HEK293 (cell line): Measurements from ENCODE around the gene PKIB.

Experiments used
- CTCF ChIA-PET: fragments of 350-600 bp; formaldehyde crosslinking; extraction: SDS; loops from one replicate; lab custom pipeline; 2021; ENCODE audit warnings: antibody characterized with exemption; lab: Yijun Ruan, JAX
- POLR2A ChIA-PET: fragments of 300-600 bp; formaldehyde crosslinking; extraction: SDS; loops from one replicate; lab custom pipeline; 2020; ENCODE audit warnings: antibody characterized with exemption, inconsistent platforms; lab: Yijun Ruan, JAX
- H3K27ac ChIP-seq: fragments of 200-500 bp; sonication (Bioruptor generic); 2 replicates; pipeline ENCODE4 v1.5.1; 2014; ENCODE audit warnings: low read depth, low read length, control low read depth, inconsistent platforms; ENCODE audit errors: extremely low read depth
- H3K36me3 ChIP-seq, 2 experiments: fragments of 200-500 bp in 1 of 2; sonication (Bioruptor generic) in 1 of 2; 1 replicate in 1 of 2; 2 replicates in 1 of 2; pipeline ENCODE4 v1.5.1; 2014 to 2017; ENCODE audit warnings: inconsistent platforms in 2 of 2, low read length in 2 of 2; ENCODE audit not compliant: control insufficient read depth in 2 of 2, insufficient read depth in 1 of 2
- H3K4me1 ChIP-seq: fragments of 200-500 bp; sonication (Bioruptor generic); 2 replicates; pipeline ENCODE4 v1.5.1; 2014; ENCODE audit warnings: mild to moderate bottlenecking, low read length, inconsistent platforms; ENCODE audit not compliant: control insufficient read depth, insufficient read depth
- H3K4me3 ChIP-seq: 2 replicates; pipeline ENCODE4 v1.5.1; 2011; ENCODE audit warnings: low read depth, mild to moderate bottlenecking, control low read depth, low read length, moderate library complexity
- H3K9me3 ChIP-seq: fragments of 200-500 bp; sonication (Bioruptor generic); 2 replicates; pipeline ENCODE4 v1.5.1; 2014; ENCODE audit warnings: low read depth, low read length, inconsistent platforms; ENCODE audit not compliant: control insufficient read depth, insufficient read depth
- EGR2 ChIP-seq: fragments of 450-650 bp; formaldehyde crosslinking; IDR thresholded peaks from 2 replicates; pipeline ENCODE4 v1.5.1; 2016; ENCODE audit warnings: low read depth, missing biosample characterization, missing genetic modification characterization
- FEZF1 ChIP-seq: fragments of 450-650 bp; formaldehyde crosslinking; IDR thresholded peaks from 2 replicates; pipeline ENCODE4 v1.5.1; 2016; ENCODE audit warnings: missing biosample characterization, missing genetic modification characterization
- IKZF3 ChIP-seq: fragments of 450-650 bp; IDR thresholded peaks from 2 replicates; pipeline ENCODE4 v1.5.0; 2018; ENCODE audit warnings: missing biosample characterization, mild to moderate bottlenecking, missing genetic modification characterization, moderate library complexity
- OVOL3 ChIP-seq: fragments of 450-650 bp; formaldehyde crosslinking; IDR thresholded peaks from 2 replicates; pipeline ENCODE4 v1.5.1; 2016; ENCODE audit warnings: missing biosample characterization, missing genetic modification characterization
- SALL2 ChIP-seq: fragments of 450-650 bp; formaldehyde crosslinking; IDR thresholded peaks from 2 replicates; pipeline ENCODE4 v1.5.0; 2017; ENCODE audit warnings: missing biosample characterization, mild to moderate bottlenecking, missing genetic modification characterization, borderline replicate concordance
- SCRT1 ChIP-seq: fragments of 450-650 bp; formaldehyde crosslinking; IDR thresholded peaks from 2 replicates; pipeline ENCODE4 v1.5.1; 2016; ENCODE audit warnings: missing biosample characterization, missing genetic modification characterization, borderline replicate concordance
- SETDB1 ChIP-seq: IDR thresholded peaks from one replicate; pipeline ENCODE4 v1.6.1; 2017; ENCODE audit warnings: mild to moderate bottlenecking, low read length, moderate library complexity, mixed read lengths; ENCODE audit not compliant: insufficient read length
- SP7 ChIP-seq: fragments of 450-650 bp; formaldehyde crosslinking; IDR thresholded peaks from 2 replicates; pipeline ENCODE4 v1.5.1; 2016; ENCODE audit warnings: missing biosample characterization, missing genetic modification characterization
- TRIM28 ChIP-seq: IDR thresholded peaks from 2 replicates; pipeline ENCODE4 v1.6.1; 2011; ENCODE audit warnings: low read length, control low read depth, borderline replicate concordance
- YY1 ChIP-seq: fragments of 450-650 bp; formaldehyde crosslinking; IDR thresholded peaks from 2 replicates; pipeline ENCODE4 v1.5.1; 2018; ENCODE audit warnings: missing biosample characterization, missing genetic modification characterization
- ZBTB20 ChIP-seq: fragments of 450-650 bp; formaldehyde crosslinking; IDR thresholded peaks from 2 replicates; pipeline ENCODE4 v1.5.1; 2016; ENCODE audit warnings: missing biosample characterization, missing genetic modification characterization
- ZNF114 ChIP-seq: fragments of 450-650 bp; formaldehyde crosslinking; IDR thresholded peaks from 2 replicates; pipeline ENCODE4 v1.5.0; 2017; ENCODE audit warnings: missing biosample characterization, missing genetic modification characterization
- ZNF157 ChIP-seq: fragments of 450-650 bp; formaldehyde crosslinking; IDR thresholded peaks from 2 replicates; pipeline ENCODE4 v1.5.1; 2016; ENCODE audit warnings: missing biosample characterization, missing genetic modification characterization
- ZNF16 ChIP-seq: fragments of 450-650 bp; formaldehyde crosslinking; IDR thresholded peaks from 2 replicates; pipeline ENCODE4 v1.5.1; 2016; ENCODE audit warnings: low read depth, missing biosample characterization, missing genetic modification characterization
- ZNF184 ChIP-seq: fragments of 450-650 bp; IDR thresholded peaks from 2 replicates; pipeline ENCODE4 v1.5.1; 2018; ENCODE audit warnings: missing biosample characterization, mild to moderate bottlenecking, missing genetic modification characterization
- ZNF202 ChIP-seq: fragments of 450-650 bp; formaldehyde crosslinking; IDR thresholded peaks from 2 replicates; pipeline ENCODE4 v1.5.1; 2016; ENCODE audit warnings: missing biosample characterization, missing genetic modification characterization, borderline replicate concordance
- ZNF24 ChIP-seq: fragments of 450-650 bp; formaldehyde crosslinking; IDR thresholded peaks from 2 replicates; pipeline ENCODE4 v1.5.1; 2016; ENCODE audit warnings: missing biosample characterization, missing genetic modification characterization
- ZNF248 ChIP-seq: fragments of 450-650 bp; formaldehyde crosslinking; IDR thresholded peaks from 2 replicates; pipeline ENCODE4 v1.5.1; 2017; ENCODE audit warnings: missing biosample characterization, missing genetic modification characterization
- ZNF292 ChIP-seq: fragments of 450-650 bp; formaldehyde crosslinking; IDR thresholded peaks from 2 replicates; pipeline ENCODE4 v1.5.1; 2016; ENCODE audit warnings: low read depth, missing biosample characterization, missing genetic modification characterization, borderline replicate concordance
- ZNF391 ChIP-seq: fragments of 450-650 bp; formaldehyde crosslinking; IDR thresholded peaks from 2 replicates; pipeline ENCODE4 v1.5.1; 2016; ENCODE audit warnings: low read depth, missing biosample characterization, missing genetic modification characterization, borderline replicate concordance
- ZNF596 ChIP-seq: fragments of 450-650 bp; IDR thresholded peaks from 2 replicates; pipeline ENCODE4 v1.5.0; 2018; ENCODE audit warnings: missing biosample characterization, mild to moderate bottlenecking, missing genetic modification characterization, moderate library complexity
- ZNF624 ChIP-seq: fragments of 450-650 bp; formaldehyde crosslinking; IDR thresholded peaks from 2 replicates; pipeline ENCODE4 v1.5.1; 2017; ENCODE audit warnings: missing biosample characterization, missing genetic modification characterization
- ZSCAN30 ChIP-seq: fragments of 450-650 bp; IDR thresholded peaks from 2 replicates; pipeline ENCODE4 v1.5.1; 2018; ENCODE audit warnings: missing biosample characterization, mild to moderate bottlenecking, missing genetic modification characterization, moderate library complexity
- TF ChIP-seq, protein P1 (sequence below): fragments of 450-650 bp; formaldehyde crosslinking; IDR thresholded peaks from 2 replicates; pipeline ENCODE4 v1.5.1; 2016; ENCODE audit warnings: missing biosample characterization, missing genetic modification characterization
- TF ChIP-seq, protein P2 (sequence below): fragments of 450-650 bp; formaldehyde crosslinking; IDR thresholded peaks from 2 replicates; pipeline ENCODE4 v1.5.1; 2017; ENCODE audit warnings: missing biosample characterization, missing genetic modification characterization
- TF ChIP-seq, protein P3 (sequence below): fragments of 450-650 bp; formaldehyde crosslinking; IDR thresholded peaks from 2 replicates; pipeline ENCODE4 v1.5.1; 2017; ENCODE audit warnings: missing biosample characterization, missing genetic modification characterization
- TF ChIP-seq, protein P4 (sequence below): fragments of 450-650 bp; formaldehyde crosslinking; IDR thresholded peaks from 2 replicates; pipeline ENCODE4 v1.5.1; 2017; ENCODE audit warnings: missing biosample characterization, missing genetic modification characterization
- TF ChIP-seq, protein P5 (sequence below): fragments of 450-650 bp; formaldehyde crosslinking; IDR thresholded peaks from 2 replicates; pipeline ENCODE4 v1.5.1; 2016; ENCODE audit warnings: missing biosample characterization, missing genetic modification characterization

Gene PKIB

DNA sequence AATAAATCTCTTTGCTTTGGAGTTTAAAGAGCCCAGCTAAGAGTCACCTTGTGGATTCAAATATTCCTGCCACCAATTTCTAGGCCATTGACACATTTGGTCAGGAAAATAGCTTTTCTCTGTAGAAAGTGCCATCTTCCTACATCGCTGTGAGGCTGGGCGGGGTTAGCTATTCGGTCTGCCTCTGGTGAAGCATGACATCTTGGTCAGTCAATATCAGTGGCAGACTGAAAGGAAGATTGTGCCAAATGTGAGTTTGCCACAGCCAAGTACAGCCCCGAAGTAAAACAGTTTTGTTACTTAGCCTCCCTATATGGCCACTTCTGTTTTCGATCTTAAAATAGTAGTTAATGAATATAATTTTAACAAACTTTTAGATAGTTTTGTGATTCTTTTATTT lies 103.9 kb downstream of the PKIB start:
- Histone ChIP-seq H3K9me3 (no peaks in the 10 kb centered on the region), H3K36me3 (no peaks in the 10 kb centered on the region), H3K27ac (no peak overlapping the region), H3K4me3 (no peak overlapping the region), H3K4me1 (no peaks in the 10 kb centered on the region)
- POLR2A ChIA-PET = no interaction called here
- TF ChIP-seq SETDB1 (no peak), ZNF157 (tag by site-specific recombination) (no peak), YY1 (tag by site-specific recombination) (no peak), ZBTB20 (tag by site-specific recombination) (no peak), EGR2 (tag by site-specific recombination) (no peak), ZSCAN30 (no peak), ZNF114 (tag by site-specific recombination) (no peak), ZNF391 (tag by site-specific recombination) (no peak), SP7 (no peak), SCRT1 (tag by site-specific recombination) (no peak), FEZF1 (tag by site-specific recombination) (no peak), ZNF202 (tag by site-specific recombination) (no peak), SALL2 (tag by site-specific recombination) (no peak)
- CTCF ChIA-PET = interaction anchor here (1.1 to 3.2 kb wide), 3 partner anchors 13 to 222 kb away, joined by 4 to 15 read pairs (median 5); no protein-coding TSS in a partner anchor

DNA sequence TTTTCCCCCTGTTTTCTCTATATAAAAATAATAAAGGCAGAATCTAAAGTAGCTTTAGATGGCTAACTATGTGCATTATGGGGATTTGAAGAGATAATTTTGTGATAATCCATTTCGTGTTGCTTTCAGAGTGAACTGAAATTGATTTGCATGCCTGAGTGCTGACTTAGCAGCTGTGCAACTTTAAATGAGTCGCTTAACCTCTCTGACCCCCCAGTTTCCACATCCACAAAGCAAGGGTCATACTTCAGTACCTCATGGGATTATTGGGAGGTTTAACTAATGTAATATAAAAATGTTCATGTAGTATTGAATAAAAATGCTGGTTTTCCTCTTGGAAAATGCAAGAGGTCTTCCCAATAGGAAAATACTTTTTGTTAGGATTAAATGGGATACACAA lies 105.5 kb downstream of the PKIB start:
- POLR2A ChIA-PET = no interaction called here
- H3K4me1 ChIP-seq = no peaks in the 10 kb centered on the region
- H3K4me3 ChIP-seq = no peak overlapping the region
- no peak for TF ChIP-seq ZNF16 (tag by site-specific recombination)
- no peak for TF ChIP-seq ZNF184
- TF ChIP-seq TRIM28 = no peak
- no peak for TF ChIP-seq OVOL3
- no peak for TF ChIP-seq ZNF292 (tag by site-specific recombination)
- TF ChIP-seq, protein P1, sequence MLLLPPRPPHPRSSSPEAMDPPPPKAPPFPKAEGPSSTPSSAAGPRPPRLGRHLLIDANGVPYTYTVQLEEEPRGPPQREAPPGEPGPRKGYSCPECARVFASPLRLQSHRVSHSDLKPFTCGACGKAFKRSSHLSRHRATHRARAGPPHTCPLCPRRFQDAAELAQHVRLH = no peak
- TF ChIP-seq, all 188 proteins: peak for 0
- CTCF ChIA-PET = interaction anchor here (0.6 to 2.8 kb wide), 3 partner anchors 11 to 15 kb away, joined by 3 to 22 read pairs (median 7); no protein-coding TSS in a partner anchor
- Histone ChIP-seq H3K27ac (no peak overlapping the region), H3K9me3 (no peaks in the 10 kb centered on the region), H3K36me3 (no peaks in the 10 kb centered on the region)

DNA sequence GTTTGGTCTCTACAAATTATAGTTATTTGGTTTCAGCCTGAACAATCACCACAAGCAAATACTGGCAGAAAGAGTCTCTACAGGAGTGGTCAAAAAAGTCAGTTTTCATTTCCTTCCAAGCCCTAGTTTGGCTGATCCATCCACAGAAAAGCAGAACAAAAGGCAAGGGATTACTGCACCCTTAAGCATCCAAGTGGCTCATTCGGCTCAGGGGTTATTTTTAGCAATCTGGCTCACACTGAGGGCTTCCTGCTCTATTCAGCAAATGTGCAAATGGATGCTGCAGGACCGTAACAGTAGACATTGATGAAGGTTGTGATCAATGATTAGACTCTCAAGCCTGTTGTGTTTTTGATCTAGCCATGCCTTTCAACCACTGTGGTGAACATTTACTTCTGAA lies 107.1 kb downstream of the PKIB start:
- H3K27ac ChIP-seq = no peak overlapping the region
- ChIA-PET POLR2A (no interaction called here), CTCF (interaction anchor here (1.1 to 2.8 kb wide), 3 partner anchors 10 to 107 kb away, joined by 3 to 22 read pairs (median 3); no protein-coding TSS in a partner anchor)
- H3K36me3 ChIP-seq = no peaks in the 10 kb centered on the region
- H3K4me1 ChIP-seq = no peaks in the 10 kb centered on the region
- no peaks in the 10 kb centered on the region for H3K9me3 ChIP-seq
- no peak overlapping the region for H3K4me3 ChIP-seq
- TF ChIP-seq, protein P2, sequence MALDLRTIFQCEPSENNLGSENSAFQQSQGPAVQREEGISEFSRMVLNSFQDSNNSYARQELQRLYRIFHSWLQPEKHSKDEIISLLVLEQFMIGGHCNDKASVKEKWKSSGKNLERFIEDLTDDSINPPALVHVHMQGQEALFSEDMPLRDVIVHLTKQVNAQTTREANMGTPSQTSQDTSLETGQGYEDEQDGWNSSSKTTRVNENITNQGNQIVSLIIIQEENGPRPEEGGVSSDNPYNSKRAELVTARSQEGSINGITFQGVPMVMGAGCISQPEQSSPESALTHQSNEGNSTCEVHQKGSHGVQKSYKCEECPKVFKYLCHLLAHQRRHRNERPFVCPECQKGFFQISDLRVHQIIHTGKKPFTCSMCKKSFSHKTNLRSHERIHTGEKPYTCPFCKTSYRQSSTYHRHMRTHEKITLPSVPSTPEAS (tag by site-specific recombination) = no peak
- no peak for TF ChIP-seq ZNF596 (tag by site-specific recombination)
- no peak for TF ChIP-seq ZNF24 (tag by site-specific recombination)
- TF ChIP-seq, protein P3, sequence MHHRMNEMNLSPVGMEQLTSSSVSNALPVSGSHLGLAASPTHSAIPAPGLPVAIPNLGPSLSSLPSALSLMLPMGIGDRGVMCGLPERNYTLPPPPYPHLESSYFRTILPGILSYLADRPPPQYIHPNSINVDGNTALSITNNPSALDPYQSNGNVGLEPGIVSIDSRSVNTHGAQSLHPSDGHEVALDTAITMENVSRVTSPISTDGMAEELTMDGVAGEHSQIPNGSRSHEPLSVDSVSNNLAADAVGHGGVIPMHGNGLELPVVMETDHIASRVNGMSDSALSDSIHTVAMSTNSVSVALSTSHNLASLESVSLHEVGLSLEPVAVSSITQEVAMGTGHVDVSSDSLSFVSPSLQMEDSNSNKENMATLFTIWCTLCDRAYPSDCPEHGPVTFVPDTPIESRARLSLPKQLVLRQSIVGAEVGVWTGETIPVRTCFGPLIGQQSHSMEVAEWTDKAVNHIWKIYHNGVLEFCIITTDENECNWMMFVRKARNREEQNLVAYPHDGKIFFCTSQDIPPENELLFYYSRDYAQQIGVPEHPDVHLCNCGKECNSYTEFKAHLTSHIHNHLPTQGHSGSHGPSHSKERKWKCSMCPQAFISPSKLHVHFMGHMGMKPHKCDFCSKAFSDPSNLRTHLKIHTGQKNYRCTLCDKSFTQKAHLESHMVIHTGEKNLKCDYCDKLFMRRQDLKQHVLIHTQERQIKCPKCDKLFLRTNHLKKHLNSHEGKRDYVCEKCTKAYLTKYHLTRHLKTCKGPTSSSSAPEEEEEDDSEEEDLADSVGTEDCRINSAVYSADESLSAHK (tag by site-specific recombination) = no peak
- no peak for TF ChIP-seq ZNF248 (tag by site-specific recombination)
- TF ChIP-seq, protein P4, sequence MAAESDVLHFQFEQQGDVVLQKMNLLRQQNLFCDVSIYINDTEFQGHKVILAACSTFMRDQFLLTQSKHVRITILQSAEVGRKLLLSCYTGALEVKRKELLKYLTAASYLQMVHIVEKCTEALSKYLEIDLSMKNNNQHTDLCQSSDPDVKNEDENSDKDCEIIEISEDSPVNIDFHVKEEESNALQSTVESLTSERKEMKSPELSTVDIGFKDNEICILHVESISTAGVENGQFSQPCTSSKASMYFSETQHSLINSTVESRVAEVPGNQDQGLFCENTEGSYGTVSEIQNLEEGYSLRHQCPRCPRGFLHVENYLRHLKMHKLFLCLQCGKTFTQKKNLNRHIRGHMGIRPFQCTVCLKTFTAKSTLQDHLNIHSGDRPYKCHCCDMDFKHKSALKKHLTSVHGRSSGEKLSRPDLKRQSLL (tag by site-specific recombination) = no peak
- TF ChIP-seq ZNF624 = no peak
- no peak for TF ChIP-seq IKZF3 (tag by site-specific recombination)
- TF ChIP-seq, protein P5, sequence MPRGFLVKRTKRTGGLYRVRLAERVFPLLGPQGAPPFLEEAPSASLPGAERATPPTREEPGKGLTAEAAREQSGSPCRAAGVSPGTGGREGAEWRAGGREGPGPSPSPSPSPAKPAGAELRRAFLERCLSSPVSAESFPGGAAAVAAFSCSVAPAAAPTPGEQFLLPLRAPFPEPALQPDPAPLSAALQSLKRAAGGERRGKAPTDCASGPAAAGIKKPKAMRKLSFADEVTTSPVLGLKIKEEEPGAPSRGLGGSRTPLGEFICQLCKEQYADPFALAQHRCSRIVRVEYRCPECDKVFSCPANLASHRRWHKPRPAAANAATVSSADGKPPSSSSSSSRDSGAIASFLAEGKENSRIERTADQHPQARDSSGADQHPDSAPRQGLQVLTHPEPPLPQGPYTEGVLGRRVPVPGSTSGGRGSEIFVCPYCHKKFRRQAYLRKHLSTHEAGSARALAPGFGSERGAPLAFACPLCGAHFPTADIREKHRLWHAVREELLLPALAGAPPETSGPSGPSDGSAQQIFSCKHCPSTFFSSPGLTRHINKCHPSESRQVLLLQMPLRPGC (tag by site-specific recombination) = no peak
